RWPE1 (cell line): ENCODE results near the gene SMCO2.

Source experiments
- CTCF ChIA-PET: fragments of 350-600 bp; sonication (Branson Sonifier 250); formaldehyde crosslinking; extraction: SDS; loops from one replicate; lab custom pipeline; 2021; lab: Yijun Ruan, JAX
- POLR2A ChIA-PET: fragments of 400-600 bp; formaldehyde crosslinking; extraction: SDS; loops from one replicate; lab custom pipeline; 2020; ENCODE audit warnings: antibody characterized with exemption; ENCODE audit not compliant: low non-redundant PET; lab: Yijun Ruan, JAX
- DNase-seq: peaks from one replicate; pipeline ENCODE4 v3.0.0; 2012; ENCODE audit warnings: low spot score
- H3K27ac ChIP-seq: fragments of 450-650 bp; 2 replicates; pipeline ENCODE4 v1.5.1; 2017
- TF ChIP-seq, protein P1 (sequence below): fragments of 450-650 bp; conservative IDR thresholded peaks from 2 replicates; pipeline ENCODE4 v1.5.1; 2017; ENCODE audit warnings: low read depth, mild to moderate bottlenecking

SMCO2 gene

DNA sequence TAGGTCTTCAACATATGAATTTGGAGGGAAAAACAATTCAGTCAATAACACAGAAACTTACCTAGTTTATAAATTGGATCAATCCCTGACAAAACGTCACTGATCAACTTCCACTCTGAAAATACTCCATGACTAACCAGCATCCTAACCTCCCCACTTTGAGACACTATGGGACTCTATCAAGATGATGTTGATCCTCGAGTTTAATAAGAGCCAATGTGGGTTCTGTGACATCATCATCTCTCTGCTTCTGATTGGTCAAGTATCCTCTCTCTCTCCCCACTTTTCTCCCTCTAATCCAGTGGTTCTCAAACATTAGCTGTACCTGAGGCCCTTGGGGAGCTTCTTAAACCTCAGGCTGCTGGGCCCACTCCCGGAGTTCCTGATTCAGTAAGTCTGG is at the start of gene SMCO2:
TSS of gene SMCO2 (plus strand) at position 301 of the 400 bp plus-strand sequence. CDS start 23,896 bp downstream, outside the sequence.
- CTCF ChIA-PET, result no interaction called here
- no peak within 1 kb of the TSS for H3K27ac ChIP-seq
- POLR2A ChIA-PET, result no interaction called here
- TF ChIP-seq, protein P1, sequence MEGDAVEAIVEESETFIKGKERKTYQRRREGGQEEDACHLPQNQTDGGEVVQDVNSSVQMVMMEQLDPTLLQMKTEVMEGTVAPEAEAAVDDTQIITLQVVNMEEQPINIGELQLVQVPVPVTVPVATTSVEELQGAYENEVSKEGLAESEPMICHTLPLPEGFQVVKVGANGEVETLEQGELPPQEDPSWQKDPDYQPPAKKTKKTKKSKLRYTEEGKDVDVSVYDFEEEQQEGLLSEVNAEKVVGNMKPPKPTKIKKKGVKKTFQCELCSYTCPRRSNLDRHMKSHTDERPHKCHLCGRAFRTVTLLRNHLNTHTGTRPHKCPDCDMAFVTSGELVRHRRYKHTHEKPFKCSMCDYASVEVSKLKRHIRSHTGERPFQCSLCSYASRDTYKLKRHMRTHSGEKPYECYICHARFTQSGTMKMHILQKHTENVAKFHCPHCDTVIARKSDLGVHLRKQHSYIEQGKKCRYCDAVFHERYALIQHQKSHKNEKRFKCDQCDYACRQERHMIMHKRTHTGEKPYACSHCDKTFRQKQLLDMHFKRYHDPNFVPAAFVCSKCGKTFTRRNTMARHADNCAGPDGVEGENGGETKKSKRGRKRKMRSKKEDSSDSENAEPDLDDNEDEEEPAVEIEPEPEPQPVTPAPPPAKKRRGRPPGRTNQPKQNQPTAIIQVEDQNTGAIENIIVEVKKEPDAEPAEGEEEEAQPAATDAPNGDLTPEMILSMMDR, result no peak
- DNase-seq, result no peak

DNA sequence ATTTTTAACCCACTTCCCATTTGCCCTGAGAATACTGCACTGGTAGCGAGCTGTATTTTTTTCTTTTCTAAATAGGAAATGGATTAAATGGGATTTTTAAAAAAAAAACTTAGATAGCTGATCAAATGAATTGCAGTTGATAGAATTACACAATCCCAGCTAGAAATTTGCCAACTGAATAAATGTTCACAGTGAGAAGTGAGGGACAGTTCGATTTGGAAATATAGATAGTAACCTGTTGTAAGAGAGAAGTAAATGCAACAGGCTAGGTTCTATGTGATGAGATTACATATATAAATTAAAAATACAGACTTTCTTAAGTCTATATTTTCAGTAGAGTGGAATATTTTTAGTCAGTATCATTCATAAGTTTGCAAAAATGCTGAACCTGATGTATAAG is 48.1 kb upstream of the SMCO2 start:
- POLR2A ChIA-PET, result no interaction called here
- TF ChIP-seq, protein P1, result no peak

DNA sequence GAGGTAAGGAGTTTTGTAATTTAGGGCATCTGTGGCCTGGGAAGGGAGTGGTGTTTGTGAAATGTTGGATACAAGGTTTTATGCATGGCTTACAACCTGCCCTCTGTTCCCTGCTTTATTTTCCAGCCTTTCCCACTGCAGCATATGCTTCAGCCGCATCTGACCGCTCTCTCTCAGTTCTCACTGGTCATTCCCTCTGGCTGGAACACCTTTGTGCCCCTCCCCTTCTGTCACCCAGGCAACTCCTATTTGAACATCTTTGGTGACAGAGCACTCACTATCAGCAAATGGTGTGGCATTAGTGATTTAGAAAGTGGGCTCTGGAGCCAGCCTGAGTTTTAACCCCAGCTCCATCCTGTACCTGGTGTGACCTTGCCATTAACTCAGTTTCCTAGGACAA is 47.5 kb upstream of the SMCO2 start:
- no peak overlapping the region for H3K27ac ChIP-seq
- DNase-seq, result no peak
- ChIA-PET CTCF (interaction anchor here (0.7 kb wide), 1 partner anchor 213 kb away, joined by 3 read pairs; no protein-coding TSS in a partner anchor), POLR2A (no interaction called here)
- TF ChIP-seq, protein P1, result no peak

More for the DNA sequence above, 48.1 kb upstream of the SMCO2 start:
- DNase-seq, result no peak
- CTCF ChIA-PET, result no interaction called here
- H3K27ac ChIP-seq, result no peak overlapping the region

DNA sequence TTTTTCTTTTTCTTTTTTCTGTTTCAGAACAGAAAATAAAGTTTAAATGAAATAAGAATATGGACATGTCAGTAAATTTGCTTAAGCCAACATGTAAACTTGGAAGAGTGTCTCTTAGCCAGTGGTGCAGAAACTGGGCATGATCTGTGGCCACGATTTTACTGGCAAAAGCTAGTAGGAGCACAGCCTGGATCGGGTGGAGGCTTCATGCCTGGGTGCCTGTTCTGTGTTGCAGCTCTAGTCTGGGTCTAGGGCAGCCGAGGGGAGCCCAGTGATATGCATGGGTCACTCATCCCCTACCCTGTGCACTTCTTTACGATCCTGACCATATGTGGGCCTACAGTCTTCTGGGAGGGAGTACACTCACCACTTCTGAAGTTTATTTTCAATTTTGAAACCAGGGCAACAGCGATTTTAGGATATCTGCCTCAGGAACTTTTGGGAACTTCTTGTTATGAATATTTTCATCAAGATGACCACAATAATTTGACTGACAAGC is 45.6 kb upstream of the SMCO2 start:
- POLR2A ChIA-PET, result no interaction called here
- TF ChIP-seq, protein P1, result no peak
- CTCF ChIA-PET, result interaction anchor here (0.7 kb wide), 1 partner anchor 517 kb away, joined by 5 read pairs; no protein-coding TSS in a partner anchor
- no peak for DNase-seq
- no peak overlapping the region for H3K27ac ChIP-seq

DNA sequence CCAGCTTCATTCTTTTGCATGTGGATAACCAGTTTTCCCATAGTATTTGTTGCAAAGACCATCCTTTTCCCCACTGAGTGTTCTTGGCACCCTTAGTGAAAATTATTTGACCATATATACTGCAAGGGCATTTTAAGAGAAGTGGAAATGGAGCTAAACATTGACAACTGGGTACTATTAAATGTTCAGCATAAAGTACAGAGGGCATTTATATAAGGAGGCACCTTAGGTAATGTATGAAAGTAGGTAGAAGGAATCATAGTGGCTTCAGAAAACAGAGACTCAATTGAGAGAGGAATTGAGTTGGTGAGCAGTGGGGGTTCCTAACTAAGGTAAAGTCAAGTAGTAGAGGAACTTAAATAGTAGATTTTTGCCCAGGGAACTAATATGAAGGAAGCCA is 34.5 kb upstream of the SMCO2 start:
- ChIA-PET POLR2A (no interaction called here), CTCF (no interaction called here)
- TF ChIP-seq, protein P1, result no peak
- H3K27ac ChIP-seq, result no peak overlapping the region
- no peak for DNase-seq

DNA sequence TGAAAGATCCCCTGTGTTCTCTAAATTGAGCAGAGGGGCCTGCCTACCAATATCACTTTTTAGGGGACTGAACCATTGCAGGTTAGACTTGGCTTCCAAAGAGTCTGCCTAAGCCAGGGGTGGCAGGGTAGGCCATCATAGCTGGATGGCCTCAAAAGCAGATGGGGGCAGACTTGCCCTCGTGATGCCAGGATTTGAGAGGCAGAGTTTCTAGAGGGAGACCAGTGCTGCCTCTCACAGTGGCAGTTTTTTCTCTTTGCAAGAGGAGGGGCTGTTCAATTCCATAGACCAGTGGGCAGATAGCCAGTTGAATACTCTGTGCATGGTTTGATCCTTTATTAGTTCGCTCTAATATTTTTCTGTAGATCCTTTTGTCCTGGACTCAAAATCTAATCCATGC is 23.8 kb upstream of the SMCO2 start:
- no peak overlapping the region for H3K27ac ChIP-seq
- TF ChIP-seq, protein P1, result no peak
- CTCF ChIA-PET, result no interaction called here
- DNase-seq, result no peak
- POLR2A ChIA-PET, result no interaction called here
